HepG2 (cell line): Measurements from ENCODE around the gene SERAC1. TPM values are rescaled to one million over a fixed set of nuclear protein-coding genes. Genes with fewer than 3 reads are reported as not detected.

Experiments
- CCDC6 ChIP-seq: sonication (generic); formaldehyde crosslinking; IDR thresholded peaks from 2 replicates; pipeline ENCODE4 v1.8.1; 2022; ENCODE audit warnings: mild to moderate bottlenecking, missing genetic modification reagents, moderate library complexity
- GATAD2A ChIP-seq: IDR thresholded peaks from 2 replicates; pipeline ENCODE4 v1.6.1; 2016
- HNRNPLL ChIP-seq: fragments of 200-400 bp; formaldehyde crosslinking; IDR thresholded peaks from 2 replicates; pipeline ENCODE4 v1.6.1; 2017; ENCODE audit warnings: mild to moderate bottlenecking, low read depth, low read length; ENCODE audit not compliant: poor library complexity, severe bottlenecking
- KAT7 ChIP-seq: IDR thresholded peaks from 2 replicates; pipeline ENCODE4 v1.6.1; 2018; ENCODE audit warnings: borderline replicate concordance, missing compliant biosample characterization
- KDM2A ChIP-seq: sonication (generic); formaldehyde crosslinking; IDR thresholded peaks from 2 replicates; pipeline ENCODE4 v1.4.0; 2020; ENCODE audit warnings: low read depth, missing genetic modification reagents, borderline replicate concordance
- SMAD3 ChIP-seq: sonication (generic); formaldehyde crosslinking; IDR thresholded peaks from 2 replicates; pipeline ENCODE4 v1.4.0; 2020; ENCODE audit warnings: missing genetic modification reagents
- ZNF383 ChIP-seq: sonication (generic); formaldehyde crosslinking; IDR thresholded peaks from 2 replicates; pipeline ENCODE4 v1.4.0; 2020; ENCODE audit warnings: missing genetic modification reagents, mild to moderate bottlenecking, borderline replicate concordance
- ZNF432 ChIP-seq: sonication (generic); formaldehyde crosslinking; IDR thresholded peaks from 2 replicates; pipeline ENCODE4 v1.5.0; 2020; ENCODE audit warnings: missing genetic modification reagents, mild to moderate bottlenecking, borderline replicate concordance
- polyA plus RNA-seq, 8 experiments: library from polyadenylated mRNA; depleted of rRNA in 3 of 8; stranded (reverse) in 7 of 8; unstranded in 1 of 8; fragments of >200 nt; fragmentation: Illumina TruSeq in 4 of 8; extraction: Trizol in 4 of 8; gene quantifications; 2 replicates each; pipeline versions ENCODE4 v1.2.1 to v1.2.3, GENCODE V29; 2011 to 2016; ENCODE audit warnings: low read depth in 4 of 8, missing spikeins in 1 of 8, mixed read lengths in 1 of 8; ENCODE audit not compliant: insufficient read depth in 1 of 8
- total RNA-seq, 5 experiments: library from RNA; depleted of rRNA; stranded (reverse); fragments of >200 nt; fragmentation: Illumina TruSeq; extraction: Trizol; gene quantifications; 2 replicates each; pipeline ENCODE4 v1.2.3, GENCODE V29; 2016; ENCODE audit warnings: low read depth in 1 of 5
- TF ChIP-seq, protein P1 (sequence below): sonication (generic); formaldehyde crosslinking; IDR thresholded peaks from 2 replicates; pipeline ENCODE4 v1.8.1; 2023; ENCODE audit warnings: mild to moderate bottlenecking, inconsistent platforms, moderate library complexity, missing genetic modification reagents, borderline replicate concordance
- TF ChIP-seq, protein P2 (sequence below): IDR thresholded peaks from 2 replicates; pipeline ENCODE4 v1.6.1; 2016; ENCODE audit warnings: low read depth, borderline replicate concordance
- TF ChIP-seq, protein P3 (sequence below): sonication (generic); formaldehyde crosslinking; conservative IDR thresholded peaks from 2 replicates; pipeline ENCODE4 v1.8.1; 2023; ENCODE audit warnings: missing genetic modification reagents
- TF ChIP-seq, protein P4 (sequence below): IDR thresholded peaks from 2 replicates; pipeline ENCODE4 v1.6.1; 2016; ENCODE audit warnings: low read depth, control low read depth
- TF ChIP-seq, protein P5 (sequence below): sonication (generic); IDR thresholded peaks from 2 replicates; pipeline ENCODE4 v1.6.1; 2016; ENCODE audit warnings: low read depth, borderline replicate concordance
- TF ChIP-seq, protein P6 (sequence below): sonication (generic); formaldehyde crosslinking; IDR thresholded peaks from 2 replicates; pipeline ENCODE4 v1.4.0; 2020; ENCODE audit warnings: missing genetic modification reagents
- TF ChIP-seq, protein P7 (sequence below): IDR thresholded peaks from 2 replicates; pipeline ENCODE4 v1.6.1; 2016
- TF ChIP-seq, protein P8 (sequence below): sonication (generic); formaldehyde crosslinking; IDR thresholded peaks from 2 replicates; pipeline ENCODE4 v1.8.0; 2022; ENCODE audit warnings: mild to moderate bottlenecking, missing genetic modification reagents, borderline replicate concordance
- TF ChIP-seq, protein P9 (sequence below): sonication (generic); formaldehyde crosslinking; IDR thresholded peaks from 2 replicates; pipeline ENCODE4 v1.8.1; 2023; ENCODE audit warnings: missing genetic modification reagents, mild to moderate bottlenecking, borderline replicate concordance

The SERAC1 gene
- total and polyA plus RNA-seq, 2 of the 13 experiments (the other 11 are each of a cell fraction or from before 2014, with no cell fraction given) = 4.5 to 8.1 TPM

DNA sequence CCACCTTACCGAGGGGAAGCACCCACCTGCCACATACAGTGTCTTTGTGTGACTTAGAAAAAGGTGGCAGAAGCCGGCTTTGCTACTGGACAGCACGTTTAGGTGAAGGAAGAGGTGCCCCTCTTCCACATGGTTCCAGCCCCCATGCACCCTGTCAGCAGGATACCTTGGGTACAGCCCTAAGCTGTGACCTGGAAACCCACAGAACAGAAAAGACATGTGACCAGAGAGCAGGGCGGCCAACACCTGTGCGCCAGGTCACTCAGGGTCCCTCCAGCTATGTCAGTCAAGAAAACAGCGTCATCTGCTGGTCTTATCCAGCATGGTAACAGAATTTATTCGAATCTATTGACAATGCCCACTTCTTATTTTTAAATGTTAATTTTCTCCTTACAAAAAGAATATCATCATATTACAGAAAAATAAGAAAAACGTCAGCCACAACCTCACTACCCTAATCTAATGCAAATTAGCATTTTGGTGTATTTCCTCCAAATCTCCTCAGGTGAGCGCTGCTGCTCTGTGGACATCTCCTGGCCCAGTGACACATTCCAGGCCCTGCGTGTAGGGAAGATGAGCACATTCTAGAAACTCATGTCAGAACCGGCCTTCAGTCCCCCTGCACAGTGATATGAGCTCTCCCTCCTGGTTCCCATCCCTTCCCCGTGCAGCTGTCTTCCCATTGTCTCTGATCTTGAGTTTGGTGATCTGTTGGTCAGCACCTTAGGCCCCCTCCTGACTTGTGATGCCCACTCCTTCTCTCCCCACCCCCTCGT, 37.3 kb upstream of the SERAC1 start (continued):
- TF ChIP-seq KDM2A (CRISPR knock-in tag) = peak; percentile 56; the same call in 1 of the 2 replicates
- no peak for TF ChIP-seq ZNF383 (CRISPR knock-in tag)
- TF ChIP-seq, protein P1, sequence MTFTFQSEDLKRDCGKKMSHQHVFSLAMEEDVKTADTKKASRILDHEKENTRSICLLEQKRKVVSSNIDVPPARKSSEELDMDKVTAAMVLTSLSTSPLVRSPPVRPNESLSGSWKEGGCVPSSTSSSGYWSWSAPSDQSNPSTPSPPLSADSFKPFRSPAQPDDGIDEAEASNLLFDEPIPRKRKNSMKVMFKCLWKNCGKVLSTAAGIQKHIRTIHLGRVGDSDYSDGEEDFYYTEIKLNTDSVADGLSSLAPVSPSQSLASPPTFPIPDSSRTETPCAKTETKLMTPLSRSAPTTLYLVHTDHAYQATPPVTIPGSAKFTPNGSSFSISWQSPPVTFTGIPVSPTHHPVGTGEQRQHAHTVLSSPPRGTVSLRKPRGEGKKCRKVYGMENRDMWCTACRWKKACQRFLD = no peak
- TF ChIP-seq, protein P2, sequence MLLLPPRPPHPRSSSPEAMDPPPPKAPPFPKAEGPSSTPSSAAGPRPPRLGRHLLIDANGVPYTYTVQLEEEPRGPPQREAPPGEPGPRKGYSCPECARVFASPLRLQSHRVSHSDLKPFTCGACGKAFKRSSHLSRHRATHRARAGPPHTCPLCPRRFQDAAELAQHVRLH (CRISPR knock-in tag) = no peak
- TF ChIP-seq, protein P3, sequence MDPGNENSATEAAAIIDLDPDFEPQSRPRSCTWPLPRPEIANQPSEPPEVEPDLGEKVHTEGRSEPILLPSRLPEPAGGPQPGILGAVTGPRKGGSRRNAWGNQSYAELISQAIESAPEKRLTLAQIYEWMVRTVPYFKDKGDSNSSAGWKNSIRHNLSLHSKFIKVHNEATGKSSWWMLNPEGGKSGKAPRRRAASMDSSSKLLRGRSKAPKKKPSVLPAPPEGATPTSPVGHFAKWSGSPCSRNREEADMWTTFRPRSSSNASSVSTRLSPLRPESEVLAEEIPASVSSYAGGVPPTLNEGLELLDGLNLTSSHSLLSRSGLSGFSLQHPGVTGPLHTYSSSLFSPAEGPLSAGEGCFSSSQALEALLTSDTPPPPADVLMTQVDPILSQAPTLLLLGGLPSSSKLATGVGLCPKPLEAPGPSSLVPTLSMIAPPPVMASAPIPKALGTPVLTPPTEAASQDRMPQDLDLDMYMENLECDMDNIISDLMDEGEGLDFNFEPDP (CRISPR knock-in tag) = no peak
- TF ChIP-seq SMAD3 (CRISPR knock-in tag) = no peak
- no peak for TF ChIP-seq HNRNPLL
- TF ChIP-seq CCDC6 (CRISPR knock-in tag) = no peak
- TF ChIP-seq GATAD2A (CRISPR knock-in tag) = peak; percentile 48; the same call in 1 of the 2 replicates
- TF ChIP-seq, protein P4, sequence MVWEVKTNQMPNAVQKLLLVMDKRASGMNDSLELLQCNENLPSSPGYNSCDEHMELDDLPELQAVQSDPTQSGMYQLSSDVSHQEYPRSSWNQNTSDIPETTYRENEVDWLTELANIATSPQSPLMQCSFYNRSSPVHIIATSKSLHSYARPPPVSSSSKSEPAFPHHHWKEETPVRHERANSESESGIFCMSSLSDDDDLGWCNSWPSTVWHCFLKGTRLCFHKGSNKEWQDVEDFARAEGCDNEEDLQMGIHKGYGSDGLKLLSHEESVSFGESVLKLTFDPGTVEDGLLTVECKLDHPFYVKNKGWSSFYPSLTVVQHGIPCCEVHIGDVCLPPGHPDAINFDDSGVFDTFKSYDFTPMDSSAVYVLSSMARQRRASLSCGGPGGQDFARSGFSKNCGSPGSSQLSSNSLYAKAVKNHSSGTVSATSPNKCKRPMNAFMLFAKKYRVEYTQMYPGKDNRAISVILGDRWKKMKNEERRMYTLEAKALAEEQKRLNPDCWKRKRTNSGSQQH (CRISPR knock-in tag) = no peak
- TF ChIP-seq, protein P5, sequence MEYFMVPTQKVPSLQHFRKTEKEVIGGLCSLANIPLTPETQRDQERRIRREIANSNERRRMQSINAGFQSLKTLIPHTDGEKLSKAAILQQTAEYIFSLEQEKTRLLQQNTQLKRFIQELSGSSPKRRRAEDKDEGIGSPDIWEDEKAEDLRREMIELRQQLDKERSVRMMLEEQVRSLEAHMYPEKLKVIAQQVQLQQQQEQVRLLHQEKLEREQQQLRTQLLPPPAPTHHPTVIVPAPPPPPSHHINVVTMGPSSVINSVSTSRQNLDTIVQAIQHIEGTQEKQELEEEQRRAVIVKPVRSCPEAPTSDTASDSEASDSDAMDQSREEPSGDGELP = peak; percentile 19; the same call in 1 of the 2 replicates
- TF ChIP-seq KAT7 (CRISPR knock-in tag) = no peak
- TF ChIP-seq ZNF432 (CRISPR knock-in tag) = no peak
- TF ChIP-seq, protein P6, sequence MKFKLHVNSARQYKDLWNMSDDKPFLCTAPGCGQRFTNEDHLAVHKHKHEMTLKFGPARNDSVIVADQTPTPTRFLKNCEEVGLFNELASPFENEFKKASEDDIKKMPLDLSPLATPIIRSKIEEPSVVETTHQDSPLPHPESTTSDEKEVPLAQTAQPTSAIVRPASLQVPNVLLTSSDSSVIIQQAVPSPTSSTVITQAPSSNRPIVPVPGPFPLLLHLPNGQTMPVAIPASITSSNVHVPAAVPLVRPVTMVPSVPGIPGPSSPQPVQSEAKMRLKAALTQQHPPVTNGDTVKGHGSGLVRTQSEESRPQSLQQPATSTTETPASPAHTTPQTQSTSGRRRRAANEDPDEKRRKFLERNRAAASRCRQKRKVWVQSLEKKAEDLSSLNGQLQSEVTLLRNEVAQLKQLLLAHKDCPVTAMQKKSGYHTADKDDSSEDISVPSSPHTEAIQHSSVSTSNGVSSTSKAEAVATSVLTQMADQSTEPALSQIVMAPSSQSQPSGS (CRISPR knock-in tag) = no peak
- TF ChIP-seq, protein P7, sequence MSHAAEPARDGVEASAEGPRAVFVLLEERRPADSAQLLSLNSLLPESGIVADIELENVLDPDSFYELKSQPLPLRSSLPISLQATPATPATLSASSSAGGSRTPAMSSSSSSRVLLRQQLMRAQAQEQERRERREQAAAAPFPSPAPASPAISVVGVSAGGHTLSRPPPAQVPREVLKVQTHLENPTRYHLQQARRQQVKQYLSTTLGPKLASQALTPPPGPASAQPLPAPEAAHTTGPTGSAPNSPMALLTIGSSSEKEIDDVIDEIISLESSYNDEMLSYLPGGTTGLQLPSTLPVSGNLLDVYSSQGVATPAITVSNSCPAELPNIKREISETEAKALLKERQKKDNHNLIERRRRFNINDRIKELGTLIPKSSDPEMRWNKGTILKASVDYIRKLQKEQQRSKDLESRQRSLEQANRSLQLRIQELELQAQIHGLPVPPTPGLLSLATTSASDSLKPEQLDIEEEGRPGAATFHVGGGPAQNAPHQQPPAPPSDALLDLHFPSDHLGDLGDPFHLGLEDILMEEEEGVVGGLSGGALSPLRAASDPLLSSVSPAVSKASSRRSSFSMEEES = peak; percentile 82
- TF ChIP-seq, protein P8, sequence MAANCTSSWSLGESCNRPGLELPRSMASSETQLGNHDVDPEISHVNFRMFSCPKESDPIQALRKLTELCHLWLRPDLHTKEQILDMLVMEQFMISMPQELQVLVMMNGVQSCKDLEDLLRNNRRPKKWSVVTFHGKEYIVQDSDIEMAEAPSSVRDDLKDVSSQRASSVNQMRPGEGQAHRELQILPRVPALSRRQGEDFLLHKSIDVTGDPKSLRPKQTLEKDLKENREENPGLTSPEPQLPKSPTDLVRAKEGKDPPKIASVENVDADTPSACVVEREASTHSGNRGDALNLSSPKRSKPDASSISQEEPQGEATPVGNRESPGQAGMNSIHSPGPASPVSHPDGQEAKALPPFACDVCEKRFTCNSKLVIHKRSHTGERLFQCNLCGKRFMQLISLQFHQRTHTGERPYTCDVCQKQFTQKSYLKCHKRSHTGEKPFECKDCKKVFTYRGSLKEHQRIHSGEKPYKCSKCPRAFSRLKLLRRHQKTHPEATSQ = 0 out of 2 replicates have a peak, but pooled peaks have one; percentile 12
- TF ChIP-seq, protein P9, sequence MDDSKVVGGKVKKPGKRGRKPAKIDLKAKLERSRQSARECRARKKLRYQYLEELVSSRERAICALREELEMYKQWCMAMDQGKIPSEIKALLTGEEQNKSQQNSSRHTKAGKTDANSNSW (CRISPR knock-in tag) = no peak
